ENCODE results near the gene IER3IP1.
"Not testable (repeated sequence)": the region's sequence is repeated elsewhere in the genome, so short reads cannot be mapped to it uniquely, and the experiment has no call there.

The IER3IP1 gene, protein sequence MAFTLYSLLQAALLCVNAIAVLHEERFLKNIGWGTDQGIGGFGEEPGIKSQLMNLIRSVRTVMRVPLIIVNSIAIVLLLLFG

DNA sequence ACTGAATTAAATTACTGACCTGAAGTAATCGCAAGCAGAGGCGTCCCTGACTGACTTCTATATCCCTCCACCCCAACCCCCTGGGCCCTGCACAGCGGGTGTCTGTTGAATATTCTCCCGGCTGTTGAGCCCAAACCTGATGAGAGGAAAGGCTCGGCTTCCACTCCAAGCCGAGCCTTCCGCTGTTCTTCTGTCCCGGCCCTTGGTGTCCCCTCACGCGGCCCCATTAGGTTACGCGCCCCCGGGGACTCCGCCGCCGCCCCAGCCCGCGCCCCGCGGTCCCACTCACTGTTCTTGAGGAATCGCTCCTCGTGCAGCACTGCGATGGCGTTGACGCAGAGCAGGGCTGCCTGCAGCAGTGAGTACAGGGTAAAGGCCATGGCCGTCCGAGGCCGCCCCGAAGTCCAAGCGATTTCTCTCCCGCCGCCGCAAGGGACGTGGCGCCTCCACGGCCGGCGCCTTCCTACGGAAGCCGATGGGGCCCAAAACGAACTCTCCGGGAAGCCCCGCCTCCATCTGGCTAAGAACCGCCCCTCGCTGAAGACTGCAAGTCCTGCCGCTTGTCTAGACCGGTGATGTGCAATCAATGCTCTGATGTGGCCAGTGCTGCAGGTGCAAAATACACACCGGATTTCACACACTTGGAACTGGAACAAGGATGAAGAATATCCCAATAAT is at the start of gene IER3IP1:
TSS of gene IER3IP1 (minus strand) at position 467 of the 678 bp plus-strand sequence. CDS start at position 380, 87 bp downstream.
- Histone ChIP-seq H3K4me1 (ENCODE audit: control insufficient read depth, insufficient read depth, low read length) (peaks cover 14% of the 10 kb centered on the region), H3K27ac (ENCODE audit: low read depth, low read length) (peak within 1 kb of the TSS; percentile 95), H3K9me3 (ENCODE audit: control insufficient read depth, insufficient read depth, low read length) (no peaks in the 10 kb centered on the region), H3K9ac (ENCODE audit: low read depth, low read length) (peak within 1 kb of the TSS; percentile 91), H3K36me3 (ENCODE audit: control insufficient read depth, insufficient read depth, low read length) (peaks cover 12% of the 10 kb centered on the region; the same call in 1 of the 2 replicates), H3K4me3 (ENCODE audit: low read depth, low read length) (peak within 1 kb of the TSS; percentile 97), H3K27me3 (ENCODE audit: control insufficient read depth, insufficient read depth, low read length) (no peaks in the 10 kb centered on the region; the same call in 1 of the 2 replicates)

DNA sequence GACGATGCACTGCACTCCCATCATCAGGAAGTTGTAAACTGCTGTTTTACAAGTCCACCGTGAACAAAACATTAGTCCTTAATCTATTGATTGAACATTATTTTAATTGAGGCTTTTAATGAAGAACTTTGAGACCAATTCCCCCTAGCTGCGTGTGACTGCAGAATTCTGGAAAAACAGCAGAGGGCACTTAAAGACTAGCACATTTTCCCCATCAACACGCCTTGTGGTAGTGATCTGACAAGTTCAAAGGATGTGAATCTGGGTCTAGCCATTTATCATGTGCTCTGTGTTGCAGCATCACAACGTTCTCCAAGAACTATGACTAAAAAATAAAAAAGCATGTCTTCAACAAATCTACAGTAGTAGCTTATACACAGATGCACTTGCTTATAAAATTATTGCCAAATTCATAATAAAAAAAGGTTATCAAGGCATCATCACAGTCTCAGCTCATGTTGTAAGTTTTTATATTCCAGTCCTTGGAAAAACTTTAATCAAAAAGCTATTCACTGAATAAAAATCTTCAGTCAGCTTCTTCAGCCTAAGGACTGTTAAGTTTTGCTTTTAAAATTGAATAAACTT is 39.5 kb upstream of the IER3IP1 start:
- Histone ChIP-seq H3K27ac (ENCODE audit: low read depth, low read length) (no peak overlapping the region), H3K27me3 (ENCODE audit: control insufficient read depth, insufficient read depth, low read length) (peaks cover 2% of the 10 kb centered on the region), H3K9me3 (ENCODE audit: control insufficient read depth, insufficient read depth, low read length) (no peaks in the 10 kb centered on the region), H3K4me1 (ENCODE audit: control insufficient read depth, insufficient read depth, low read length) (no peaks in the 10 kb centered on the region), H3K36me3 (ENCODE audit: control insufficient read depth, insufficient read depth, low read length) (no peaks in the 10 kb centered on the region), H3K9ac (ENCODE audit: low read depth, low read length) (no peak overlapping the region), H3K4me3 (ENCODE audit: low read depth, low read length) (no peak overlapping the region)

DNA sequence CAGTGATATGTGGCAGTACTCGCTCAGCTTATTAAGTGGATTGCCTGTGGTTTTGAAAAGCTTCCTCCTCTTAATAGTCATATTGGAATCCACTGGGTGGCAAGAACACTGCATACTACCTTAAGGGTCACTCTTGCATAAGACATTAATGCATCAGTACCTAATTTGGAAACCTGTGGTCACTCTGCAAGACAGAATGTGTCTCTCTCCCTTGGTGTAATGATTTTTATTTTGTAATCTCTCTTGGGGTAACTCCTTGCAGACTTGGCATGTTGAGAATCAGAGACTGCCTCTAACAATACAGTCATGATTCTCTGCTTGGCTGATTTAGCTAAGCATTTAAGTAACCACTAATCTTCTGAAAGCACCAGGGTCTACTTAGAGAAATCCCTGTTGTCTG is 33.0 kb upstream of the IER3IP1 start:
- no peak overlapping the region for H3K4me3 ChIP-seq (ENCODE audit: low read depth, low read length)
- H3K9me3 ChIP-seq (ENCODE audit: control insufficient read depth, insufficient read depth, low read length): no peaks in the 10 kb centered on the region
- H3K27me3 ChIP-seq (ENCODE audit: control insufficient read depth, insufficient read depth, low read length): no peaks in the 10 kb centered on the region
- no peak overlapping the region for H3K27ac ChIP-seq (ENCODE audit: low read depth, low read length)
- H3K4me1 ChIP-seq (ENCODE audit: control insufficient read depth, insufficient read depth, low read length): peaks cover 25% of the 10 kb centered on the region
- no peaks in the 10 kb centered on the region for H3K36me3 ChIP-seq (ENCODE audit: control insufficient read depth, insufficient read depth, low read length)
- H3K9ac ChIP-seq (ENCODE audit: low read depth, low read length): no peak overlapping the region

DNA sequence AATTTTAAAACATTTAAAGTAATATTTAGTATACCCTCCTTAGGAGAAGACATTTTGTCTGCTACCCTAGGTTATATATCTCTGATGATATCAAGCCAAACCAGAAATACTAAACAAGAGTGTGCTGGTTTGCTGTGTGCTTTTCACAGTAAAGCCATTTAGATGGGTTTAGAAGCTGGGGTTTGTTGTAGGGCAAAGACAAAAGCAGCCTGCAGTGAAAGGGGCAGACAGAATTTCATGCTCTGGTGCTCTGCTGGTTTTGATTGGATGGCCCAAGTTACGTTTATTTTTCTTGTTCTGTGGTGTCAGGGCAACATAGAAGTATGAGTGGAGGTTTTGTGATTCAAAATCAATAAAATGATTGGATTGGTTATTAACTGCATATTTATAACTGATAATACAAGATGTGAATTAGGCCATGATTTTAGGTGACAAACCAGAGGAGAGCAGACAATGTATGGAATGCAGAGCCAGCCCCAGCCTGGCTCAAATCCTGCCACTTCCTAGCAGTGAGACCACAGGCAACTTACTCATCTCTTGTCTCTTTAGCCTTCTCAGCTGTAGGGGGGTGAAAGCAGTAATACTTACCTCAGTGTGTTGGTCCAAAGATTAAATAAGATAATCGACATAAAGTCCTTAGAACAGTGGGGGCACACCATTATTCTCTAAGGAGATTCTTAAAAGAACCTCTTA is 30.9 kb upstream of the IER3IP1 start:
- Histone ChIP-seq H3K36me3 (ENCODE audit: control insufficient read depth, insufficient read depth, low read length) (no peaks in the 10 kb centered on the region), H3K27ac (ENCODE audit: low read depth, low read length) (peak overlapping the region; percentile 40), H3K4me1 (ENCODE audit: control insufficient read depth, insufficient read depth, low read length) (peaks cover 25% of the 10 kb centered on the region), H3K27me3 (ENCODE audit: control insufficient read depth, insufficient read depth, low read length) (no peaks in the 10 kb centered on the region), H3K9me3 (ENCODE audit: control insufficient read depth, insufficient read depth, low read length) (no peaks in the 10 kb centered on the region), H3K4me3 (ENCODE audit: low read depth, low read length) (no peak overlapping the region), H3K9ac (ENCODE audit: low read depth, low read length) (no peak overlapping the region)

DNA sequence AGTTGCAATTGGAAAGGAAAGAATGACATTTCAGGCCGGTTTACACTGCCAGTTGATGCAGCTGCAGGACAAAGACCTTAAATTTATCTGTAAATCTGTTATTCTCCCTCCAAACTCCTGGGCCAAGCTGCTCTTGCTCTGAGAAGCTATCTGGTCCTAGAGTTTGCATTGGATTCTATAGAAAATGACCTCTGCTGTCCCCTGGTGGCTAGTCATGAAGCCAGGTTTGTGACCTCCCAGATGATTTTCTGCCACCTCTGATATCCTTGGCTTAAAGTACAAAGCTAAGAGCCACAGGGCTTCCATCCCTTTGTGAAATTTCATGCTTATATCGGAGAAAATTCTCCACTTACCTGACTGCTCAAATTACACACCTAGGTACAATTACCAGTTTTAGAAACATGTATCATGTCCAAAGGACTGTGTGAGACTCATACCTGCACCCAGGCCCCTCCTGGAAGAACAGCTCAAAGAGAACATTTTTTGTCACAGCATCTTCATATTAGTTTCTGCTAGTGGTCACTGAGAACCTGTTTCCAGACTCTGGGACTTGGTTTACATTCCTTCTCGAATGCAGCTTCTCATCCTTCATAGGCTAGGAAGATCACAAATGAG is 28.9 kb upstream of the IER3IP1 start:
- Histone ChIP-seq H3K4me3 (ENCODE audit: low read depth, low read length) (no peak overlapping the region), H3K9ac (ENCODE audit: low read depth, low read length) (no peak overlapping the region), H3K9me3 (ENCODE audit: control insufficient read depth, insufficient read depth, low read length) (no peaks in the 10 kb centered on the region), H3K36me3 (ENCODE audit: control insufficient read depth, insufficient read depth, low read length) (no peaks in the 10 kb centered on the region), H3K27me3 (ENCODE audit: control insufficient read depth, insufficient read depth, low read length) (no peaks in the 10 kb centered on the region), H3K27ac (ENCODE audit: low read depth, low read length) (no peak overlapping the region), H3K4me1 (ENCODE audit: control insufficient read depth, insufficient read depth, low read length) (peaks cover 20% of the 10 kb centered on the region)

DNA sequence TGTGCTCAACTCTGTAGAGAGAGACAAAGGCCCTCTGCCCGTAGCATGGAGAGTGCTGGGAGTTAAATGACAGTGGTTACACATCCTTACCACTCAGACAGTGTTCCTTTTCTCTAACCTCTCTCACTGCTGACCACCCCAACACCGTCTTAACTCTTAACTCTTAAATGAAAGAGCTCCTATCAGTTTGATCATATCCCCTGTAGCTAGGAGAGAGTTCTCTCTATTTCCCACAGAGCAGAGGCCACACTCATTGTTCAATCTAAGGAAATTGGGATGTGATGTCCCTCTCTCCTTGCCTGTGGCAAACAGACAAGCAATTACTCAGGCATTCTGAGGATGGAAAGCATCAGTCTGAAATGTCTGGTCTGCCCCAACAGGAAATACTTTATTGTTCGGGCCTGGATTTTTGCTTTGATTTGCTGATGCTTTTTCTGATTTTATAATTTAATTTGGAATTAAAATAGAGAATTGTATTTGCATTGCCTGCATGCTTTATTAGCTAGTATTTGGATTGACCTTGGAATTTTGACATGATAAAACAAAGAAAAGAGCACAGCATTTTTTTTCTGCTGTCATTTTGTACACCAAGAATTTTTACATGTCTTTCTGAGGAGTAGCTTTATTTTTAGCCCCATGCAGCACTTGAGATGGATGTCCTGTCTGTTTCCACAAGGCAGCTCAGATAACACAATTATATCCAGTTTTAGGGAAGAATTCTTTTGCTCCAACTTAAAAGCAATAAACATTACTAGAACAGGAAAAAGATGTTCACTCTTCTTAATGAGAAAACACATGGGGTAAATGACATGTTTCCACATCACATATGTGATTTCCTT is 27.7 kb upstream of the IER3IP1 start:
- no peaks in the 10 kb centered on the region for H3K27me3 ChIP-seq (ENCODE audit: control insufficient read depth, insufficient read depth, low read length)
- peaks cover 13% of the 10 kb centered on the region; the same call in 1 of the 2 replicates for H3K4me1 ChIP-seq (ENCODE audit: control insufficient read depth, insufficient read depth, low read length)
- H3K9ac ChIP-seq (ENCODE audit: low read depth, low read length): no peak overlapping the region
- no peak overlapping the region for H3K4me3 ChIP-seq (ENCODE audit: low read depth, low read length)
- no peaks in the 10 kb centered on the region for H3K9me3 ChIP-seq (ENCODE audit: control insufficient read depth, insufficient read depth, low read length)
- no peak overlapping the region for H3K27ac ChIP-seq (ENCODE audit: low read depth, low read length)
- no peaks in the 10 kb centered on the region for H3K36me3 ChIP-seq (ENCODE audit: control insufficient read depth, insufficient read depth, low read length)

DNA sequence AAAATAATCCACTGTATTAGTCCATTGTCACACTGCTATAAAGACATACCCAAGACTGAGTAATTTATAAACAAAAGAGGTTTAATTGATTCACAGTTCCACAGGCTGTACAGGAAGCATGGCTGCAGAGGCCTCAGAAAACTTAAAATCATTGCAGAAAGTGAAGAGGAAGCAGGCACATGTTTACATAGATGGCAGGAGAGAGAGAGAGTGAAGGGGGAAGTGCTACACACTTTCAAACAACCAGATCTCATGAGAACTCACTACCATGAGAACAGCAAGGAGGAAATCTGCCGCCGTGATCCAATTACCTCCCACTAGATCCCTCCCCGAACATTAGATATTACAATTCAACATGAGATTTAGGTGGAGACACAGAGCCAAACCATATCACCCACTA is 19.8 kb upstream of the IER3IP1 start:
- H3K36me3 ChIP-seq (ENCODE audit: control insufficient read depth, insufficient read depth, low read length); H3K9me3 ChIP-seq (ENCODE audit: control insufficient read depth, insufficient read depth, low read length); H3K4me1 ChIP-seq (ENCODE audit: control insufficient read depth, insufficient read depth, low read length); H3K27ac ChIP-seq (ENCODE audit: low read depth, low read length); H3K4me3 ChIP-seq (ENCODE audit: low read depth, low read length); H3K27me3 ChIP-seq (ENCODE audit: control insufficient read depth, insufficient read depth, low read length); H3K9ac ChIP-seq (ENCODE audit: low read depth, low read length): not testable (repeated sequence)

DNA sequence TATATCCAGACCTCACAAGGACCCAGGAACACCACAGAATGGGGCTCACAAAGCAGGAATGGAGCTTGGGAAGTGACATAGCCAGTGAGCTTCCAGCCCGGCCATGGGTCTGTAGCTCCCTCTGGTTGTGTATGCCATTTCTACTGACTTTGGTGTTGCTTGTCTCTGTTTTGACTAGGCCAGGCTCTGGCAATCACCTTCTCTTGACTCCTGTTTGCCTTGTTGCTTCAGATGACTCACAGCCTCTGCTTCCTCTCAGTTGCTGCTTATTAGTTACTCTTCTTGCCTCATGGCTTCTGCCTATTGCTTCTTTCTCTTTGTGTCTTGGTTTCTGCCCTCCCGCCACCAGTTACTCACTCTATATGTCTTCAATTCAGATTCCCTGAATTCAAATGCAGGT is 15.8 kb upstream of the IER3IP1 start:
- Histone ChIP-seq H3K4me3 (ENCODE audit: low read depth, low read length) (no peak overlapping the region), H3K27me3 (ENCODE audit: control insufficient read depth, insufficient read depth, low read length) (no peaks in the 10 kb centered on the region), H3K4me1 (ENCODE audit: control insufficient read depth, insufficient read depth, low read length) (no peaks in the 10 kb centered on the region), H3K9ac (ENCODE audit: low read depth, low read length) (no peak overlapping the region), H3K36me3 (ENCODE audit: control insufficient read depth, insufficient read depth, low read length) (no peaks in the 10 kb centered on the region), H3K9me3 (ENCODE audit: control insufficient read depth, insufficient read depth, low read length) (no peaks in the 10 kb centered on the region), H3K27ac (ENCODE audit: low read depth, low read length) (no peak overlapping the region)

DNA sequence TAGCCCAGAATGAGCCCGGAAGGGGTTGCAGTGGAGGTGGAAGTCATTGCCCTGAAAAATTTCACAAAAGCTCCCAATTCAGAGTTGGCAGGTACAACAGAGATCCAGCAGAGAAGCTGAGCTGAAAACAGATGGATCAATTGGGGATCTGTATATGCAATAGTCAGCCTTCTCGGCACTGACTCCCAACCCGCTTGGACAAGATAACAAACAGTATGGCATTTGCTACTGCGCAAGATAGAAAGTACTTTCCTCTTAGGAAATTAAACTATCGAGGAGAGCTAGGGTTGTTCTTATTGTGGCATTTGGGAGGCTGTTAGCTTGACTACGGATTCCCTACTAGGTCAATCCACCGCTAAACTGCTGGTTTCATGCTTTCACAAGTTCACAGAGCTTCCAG is 11.6 kb upstream of the IER3IP1 start:
- Histone ChIP-seq H3K27ac (ENCODE audit: low read depth, low read length) (no peak overlapping the region), H3K9me3 (ENCODE audit: control insufficient read depth, insufficient read depth, low read length) (peaks cover 18% of the 10 kb centered on the region), H3K27me3 (ENCODE audit: control insufficient read depth, insufficient read depth, low read length) (no peaks in the 10 kb centered on the region), H3K9ac (ENCODE audit: low read depth, low read length) (no peak overlapping the region), H3K4me1 (ENCODE audit: control insufficient read depth, insufficient read depth, low read length) (no peaks in the 10 kb centered on the region), H3K36me3 (ENCODE audit: control insufficient read depth, insufficient read depth, low read length) (no peaks in the 10 kb centered on the region), H3K4me3 (ENCODE audit: low read depth, low read length) (no peak overlapping the region)

DNA sequence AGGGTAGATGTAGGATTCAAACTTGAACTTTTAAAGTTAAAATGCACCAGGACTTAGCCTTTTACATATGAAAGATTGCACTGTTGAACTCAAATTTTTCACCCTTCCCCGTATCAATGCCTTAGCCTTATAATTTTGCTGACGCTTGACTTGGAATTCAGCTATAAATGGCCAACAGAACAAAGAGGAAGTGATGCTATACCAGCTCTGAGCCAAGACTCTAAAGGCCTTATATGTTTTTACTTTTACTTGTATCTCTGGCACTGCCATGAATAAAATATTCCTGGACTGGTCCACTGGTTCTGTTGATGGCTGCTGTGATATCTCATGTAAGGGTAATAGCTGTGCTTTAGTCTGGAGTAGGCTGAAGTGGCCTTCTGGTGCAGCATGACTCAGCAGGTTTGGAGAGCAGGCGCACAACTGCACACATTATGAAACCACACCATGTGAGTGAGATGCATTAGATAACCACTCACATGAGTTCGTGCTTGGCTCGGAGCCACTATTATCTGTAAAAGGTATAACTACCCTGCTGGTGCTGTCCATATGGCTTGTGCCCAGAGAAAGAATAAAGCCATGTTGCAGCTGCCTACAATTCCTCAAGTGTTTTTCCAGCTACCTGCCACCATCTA is 8.4 kb upstream of the IER3IP1 start:
- H3K27me3 ChIP-seq (ENCODE audit: control insufficient read depth, insufficient read depth, low read length): no peaks in the 10 kb centered on the region; the same call in 1 of the 2 replicates
- no peak overlapping the region for H3K9ac ChIP-seq (ENCODE audit: low read depth, low read length)
- no peaks in the 10 kb centered on the region for H3K36me3 ChIP-seq (ENCODE audit: control insufficient read depth, insufficient read depth, low read length)
- H3K27ac ChIP-seq (ENCODE audit: low read depth, low read length): no peak overlapping the region
- no peak overlapping the region for H3K4me3 ChIP-seq (ENCODE audit: low read depth, low read length)
- peaks cover 18% of the 10 kb centered on the region for H3K9me3 ChIP-seq (ENCODE audit: control insufficient read depth, insufficient read depth, low read length)
- peaks cover 2% of the 10 kb centered on the region; the same call in 1 of the 2 replicates for H3K4me1 ChIP-seq (ENCODE audit: control insufficient read depth, insufficient read depth, low read length)
